Stimulated activated CD4-positive, alpha-beta T cell treated with anti-CD3 and anti-CD28 coated beads, TNF-alpha, amount 100 ng/mL, for 4 hours (primary cell): ENCODE data around the gene ONECUT2.

Experiments used
- DNase-seq, 3 experiments: peaks; one replicate each; pipeline ENCODE4 v3.0.0-alpha.2; 2020; ENCODE audit warnings: low read depth in 3 of 3

The ONECUT2 gene

DNA sequence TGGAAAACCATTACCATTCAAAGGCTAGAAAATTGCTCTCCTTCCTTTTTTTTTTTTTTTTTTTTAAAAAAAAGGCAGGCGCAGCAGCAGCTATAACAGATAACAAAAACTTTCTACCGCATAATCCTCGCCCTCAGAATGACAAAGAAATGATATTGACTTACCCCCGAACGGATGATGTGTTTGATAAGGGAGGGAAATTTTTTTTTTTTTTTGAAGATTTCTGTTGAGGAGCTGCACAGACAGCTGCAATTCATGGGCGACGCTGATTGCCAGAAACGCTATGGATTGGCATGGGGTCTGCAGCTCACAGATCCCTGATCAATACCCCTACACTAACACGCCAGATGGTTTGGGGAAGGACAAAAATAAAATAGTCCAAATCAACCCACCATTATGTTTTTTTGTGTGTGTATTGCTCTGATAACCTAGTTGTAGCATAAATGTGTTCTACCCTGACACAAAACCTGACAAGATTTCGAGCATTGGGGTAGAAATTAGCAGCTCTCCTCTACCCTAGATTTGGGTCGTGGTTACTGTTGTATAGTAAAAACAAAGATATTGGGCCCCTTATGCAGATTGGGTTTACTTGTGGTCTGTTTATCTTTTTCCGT is 3.6 kb upstream of the ONECUT2 start:
- DNase-seq = no peak

DNA sequence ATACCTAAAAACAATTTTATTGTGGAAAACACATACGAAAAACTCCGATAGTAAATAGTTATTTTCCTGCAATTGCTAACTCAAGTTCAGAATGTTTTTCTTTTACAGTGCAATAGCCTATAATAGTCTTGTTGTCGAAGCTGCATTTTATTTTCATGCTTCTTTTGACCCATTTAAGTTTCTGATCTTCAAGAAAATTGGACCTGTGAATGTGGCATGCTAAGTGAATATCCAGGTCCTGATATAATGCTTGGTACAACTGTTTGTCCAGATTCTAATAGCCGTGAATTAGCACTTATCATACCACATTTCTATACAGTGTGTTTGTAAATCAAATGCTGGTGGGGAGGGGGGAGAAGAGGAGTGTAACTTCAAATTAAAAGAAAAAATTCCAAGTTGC is 3.0 kb upstream of the ONECUT2 start:
- no peak for DNase-seq

DNA sequence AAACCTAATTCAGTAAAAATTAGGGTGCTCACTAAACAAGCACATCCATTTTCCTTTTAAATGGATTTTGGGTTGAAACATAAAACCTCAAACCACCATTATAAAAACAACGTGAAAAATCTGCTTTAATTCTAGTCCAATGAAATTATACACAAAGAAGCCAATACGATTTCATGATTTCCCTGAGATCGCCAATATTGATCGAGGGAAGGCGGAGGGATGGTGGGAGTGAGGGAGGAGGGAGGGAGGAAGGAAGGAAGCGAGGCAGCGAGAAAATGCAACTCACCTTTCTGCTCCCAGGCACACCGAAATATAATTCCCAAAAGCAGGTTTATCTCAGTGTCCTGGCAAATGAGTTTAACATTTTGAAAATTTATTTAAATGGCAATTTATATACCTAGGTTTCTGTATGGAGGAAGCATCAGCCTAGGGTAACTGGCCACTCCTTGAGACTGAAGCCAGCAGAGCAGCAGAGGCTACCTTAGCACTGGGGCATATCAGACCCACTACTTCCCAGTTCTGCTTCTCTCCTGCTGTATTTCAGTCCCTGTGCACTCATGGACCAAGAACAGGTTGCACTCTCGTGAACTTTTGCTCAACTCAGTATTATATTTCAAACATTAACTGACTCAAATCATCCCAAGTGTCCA is 2.3 kb upstream of the ONECUT2 start:
- DNase-seq = no peak

DNA sequence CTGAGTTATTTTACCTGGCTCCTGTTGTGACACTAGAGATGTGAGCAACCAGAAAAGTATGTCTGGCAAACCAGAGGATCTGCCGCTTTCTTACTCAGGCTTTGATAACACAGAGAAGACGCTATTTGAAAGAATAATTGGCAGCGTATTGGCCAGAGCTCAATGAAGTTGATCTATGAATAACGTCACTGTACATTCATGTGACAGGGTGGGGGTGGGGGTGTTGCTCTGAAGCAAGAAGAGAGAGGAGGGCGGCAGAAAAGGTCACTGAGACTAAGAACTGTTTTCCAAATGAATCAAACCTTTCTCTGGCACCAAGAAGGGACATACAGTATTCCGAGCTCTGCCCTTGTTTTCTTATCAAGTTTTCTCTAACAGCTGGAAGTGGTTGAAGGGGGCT is 1.7 kb upstream of the ONECUT2 start:
- no peak for DNase-seq

DNA sequence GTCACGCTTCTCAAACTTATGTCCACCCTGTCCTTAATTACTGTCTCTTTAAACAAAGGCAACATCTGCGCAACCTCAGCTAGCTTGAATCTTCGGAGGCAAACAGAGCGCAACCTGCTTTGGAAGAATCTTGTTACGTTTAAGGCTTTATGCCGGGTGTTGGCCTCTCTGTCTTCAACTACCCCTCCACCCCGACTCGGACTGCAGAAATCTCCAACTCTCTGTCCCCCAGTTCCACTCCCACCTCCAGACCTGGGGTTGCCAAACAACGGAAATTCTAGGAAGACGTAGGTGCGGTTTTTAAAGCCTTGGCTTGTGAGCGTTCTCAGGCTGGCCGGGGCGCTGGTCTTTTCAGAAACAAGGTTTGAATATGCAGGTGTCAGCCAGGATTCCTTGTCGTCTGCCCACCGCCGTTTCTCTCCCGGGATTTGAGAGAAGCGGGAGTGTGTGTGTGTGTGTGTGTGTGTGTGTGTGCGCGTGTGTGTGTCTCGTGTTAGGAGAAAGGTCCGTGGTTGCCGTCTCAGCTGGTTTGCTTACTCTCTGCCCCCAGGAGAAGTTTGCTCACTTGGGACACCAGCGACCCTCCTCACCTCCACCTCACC is 1.1 kb upstream of the ONECUT2 start:
- DNase-seq = no peak

DNA sequence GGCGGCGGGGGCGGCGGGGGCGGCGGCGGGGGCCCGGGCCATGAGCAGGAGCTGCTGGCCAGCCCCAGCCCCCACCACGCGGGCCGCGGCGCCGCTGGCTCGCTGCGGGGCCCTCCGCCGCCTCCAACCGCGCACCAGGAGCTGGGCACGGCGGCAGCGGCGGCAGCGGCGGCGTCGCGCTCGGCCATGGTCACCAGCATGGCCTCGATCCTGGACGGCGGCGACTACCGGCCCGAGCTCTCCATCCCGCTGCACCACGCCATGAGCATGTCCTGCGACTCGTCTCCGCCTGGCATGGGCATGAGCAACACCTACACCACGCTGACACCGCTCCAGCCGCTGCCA is 644 bp downstream of the ONECUT2 start:
- no peak for DNase-seq

DNA sequence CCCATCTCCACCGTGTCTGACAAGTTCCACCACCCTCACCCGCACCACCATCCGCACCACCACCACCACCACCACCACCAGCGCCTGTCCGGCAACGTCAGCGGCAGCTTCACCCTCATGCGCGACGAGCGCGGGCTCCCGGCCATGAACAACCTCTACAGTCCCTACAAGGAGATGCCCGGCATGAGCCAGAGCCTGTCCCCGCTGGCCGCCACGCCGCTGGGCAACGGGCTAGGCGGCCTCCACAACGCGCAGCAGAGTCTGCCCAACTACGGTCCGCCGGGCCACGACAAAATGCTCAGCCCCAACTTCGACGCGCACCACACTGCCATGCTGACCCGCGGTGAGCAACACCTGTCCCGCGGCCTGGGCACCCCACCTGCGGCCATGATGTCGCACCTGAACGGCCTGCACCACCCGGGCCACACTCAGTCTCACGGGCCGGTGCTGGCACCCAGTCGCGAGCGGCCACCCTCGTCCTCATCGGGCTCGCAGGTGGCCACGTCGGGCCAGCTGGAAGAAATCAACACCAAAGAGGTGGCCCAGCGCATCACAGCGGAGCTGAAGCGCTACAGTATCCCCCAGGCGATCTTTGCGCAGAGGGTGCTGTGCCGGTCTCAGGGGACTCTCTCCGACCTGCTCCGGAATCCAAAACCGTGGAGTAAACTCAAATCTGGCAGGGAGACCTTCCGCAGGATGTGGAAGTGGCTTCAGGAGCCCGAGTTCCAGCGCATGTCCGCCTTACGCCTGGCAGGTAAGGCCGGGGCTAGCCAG is 1.2 kb downstream of the ONECUT2 start:
- DNase-seq = no peak

DNA sequence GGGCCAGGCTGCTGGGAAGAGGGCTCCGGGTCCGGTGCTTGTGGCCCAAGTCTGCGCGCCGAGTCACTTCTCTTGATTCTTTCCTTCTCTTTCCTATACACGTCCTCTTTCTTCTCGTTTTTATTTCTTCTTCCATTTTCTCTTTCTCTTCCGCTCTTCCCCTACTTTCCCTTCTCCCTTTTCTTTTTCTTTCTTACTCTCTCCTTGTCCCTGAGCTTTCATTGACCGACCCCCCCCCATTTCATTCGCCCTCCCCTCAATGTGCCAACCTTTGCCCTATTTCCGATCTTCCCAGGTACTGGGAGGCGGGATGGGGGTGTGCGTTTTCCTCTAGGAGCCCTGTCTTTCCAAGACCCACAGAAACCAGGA is 1.8 kb downstream of the ONECUT2 start:
- DNase-seq = no peak

DNA sequence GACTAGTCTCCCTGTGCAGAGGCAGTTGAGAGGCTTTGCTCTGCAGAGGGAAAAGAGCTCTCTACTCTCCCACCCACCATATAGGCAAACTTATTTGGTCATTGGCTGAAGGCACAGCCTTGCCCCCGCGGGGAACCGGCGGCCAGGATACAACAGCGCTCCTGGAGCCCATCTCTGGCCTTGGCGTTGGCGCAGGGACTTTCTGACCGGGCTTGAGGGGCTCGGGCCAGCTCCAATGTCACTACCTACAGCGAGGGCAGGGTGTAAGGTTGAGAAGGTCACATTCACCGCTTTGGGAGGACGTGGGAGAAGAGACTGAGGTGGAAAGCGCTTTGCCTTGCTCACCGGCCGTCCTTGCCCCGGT is 2.2 kb downstream of the ONECUT2 start:
- no peak for DNase-seq

DNA sequence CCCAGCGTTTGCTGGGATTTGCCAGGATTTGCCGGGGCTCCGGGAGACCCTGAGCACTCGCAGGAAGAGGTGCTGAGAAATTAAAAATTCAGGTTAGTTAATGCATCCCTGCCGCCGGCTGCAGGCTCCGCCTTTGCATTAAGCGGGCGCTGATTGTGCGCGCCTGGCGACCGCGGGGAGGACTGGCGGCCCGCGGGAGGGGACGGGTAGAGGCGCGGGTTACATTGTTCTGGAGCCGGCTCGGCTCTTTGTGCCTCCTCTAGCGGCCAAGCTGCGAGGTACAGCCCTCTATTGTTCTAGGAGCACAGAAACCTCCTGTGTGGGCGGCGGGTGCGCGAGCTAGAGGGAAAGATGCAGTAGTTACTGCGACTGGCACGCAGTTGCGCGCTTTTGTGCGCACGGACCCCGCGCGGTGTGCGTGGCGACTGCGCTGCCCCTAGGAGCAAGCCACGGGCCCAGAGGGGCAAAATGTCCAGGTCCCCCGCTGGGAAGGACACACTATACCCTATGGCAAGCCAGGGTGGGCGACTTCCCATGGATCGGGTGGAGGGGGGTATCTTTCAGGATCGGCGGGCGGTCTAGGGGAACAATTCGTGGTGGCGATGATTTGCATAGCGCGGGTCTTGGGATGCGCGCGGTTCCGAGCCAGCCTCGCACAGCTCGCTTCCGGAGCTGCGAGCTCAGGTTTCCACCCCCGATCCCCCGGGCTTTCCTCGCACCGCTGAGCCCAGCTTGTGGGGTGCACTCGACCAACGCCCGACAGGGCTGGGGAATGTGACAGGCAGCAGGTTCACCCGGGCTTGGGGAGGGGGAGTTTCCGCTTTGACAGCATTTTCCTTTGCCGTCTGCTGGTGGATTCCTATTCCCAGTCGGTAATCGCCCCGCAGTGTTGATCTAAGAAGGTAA is 2.8 kb downstream of the ONECUT2 start:
- DNase-seq = no peak

DNA sequence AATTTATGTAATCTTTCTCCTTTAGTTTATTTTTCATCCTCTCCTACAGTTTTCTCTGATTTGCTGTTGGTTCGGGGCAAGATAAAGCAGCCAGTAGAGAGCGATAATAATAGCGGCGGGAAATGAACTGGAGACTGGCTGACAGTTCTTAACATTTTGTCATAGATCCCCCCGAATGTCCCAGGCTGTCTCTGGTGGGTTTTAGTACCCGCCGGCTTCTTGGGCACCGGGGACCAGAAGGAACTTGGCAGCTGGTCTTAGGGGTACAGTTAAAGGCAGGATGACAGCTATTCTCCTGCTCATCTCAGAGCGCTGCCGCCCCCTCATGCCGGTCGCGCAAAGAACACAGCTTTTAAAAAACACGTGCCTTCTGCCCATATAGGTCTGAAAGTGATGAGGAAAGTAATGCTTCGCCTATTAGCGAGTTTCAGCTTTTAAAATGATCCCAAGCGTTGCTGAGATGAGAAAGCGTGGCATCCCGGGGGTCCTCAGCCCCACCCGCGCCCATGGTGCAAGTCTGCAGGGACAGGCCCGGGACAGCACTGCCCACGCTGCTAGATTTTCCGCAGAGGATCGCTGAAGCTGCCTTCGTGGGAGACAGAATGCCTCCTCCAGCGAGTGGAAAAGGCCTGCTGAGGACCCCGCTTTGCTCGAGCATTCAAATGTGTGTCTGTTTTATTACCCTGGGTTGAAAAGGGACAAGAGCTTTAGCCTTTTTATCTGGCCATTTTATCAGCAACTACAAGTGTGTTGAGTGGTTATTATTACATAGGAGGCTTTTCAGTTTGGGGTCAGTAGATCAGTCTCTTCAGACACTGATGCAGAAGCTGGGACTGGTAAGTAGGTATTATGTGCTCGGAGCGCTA is 3.8 kb downstream of the ONECUT2 start:
- DNase-seq = no peak

DNA sequence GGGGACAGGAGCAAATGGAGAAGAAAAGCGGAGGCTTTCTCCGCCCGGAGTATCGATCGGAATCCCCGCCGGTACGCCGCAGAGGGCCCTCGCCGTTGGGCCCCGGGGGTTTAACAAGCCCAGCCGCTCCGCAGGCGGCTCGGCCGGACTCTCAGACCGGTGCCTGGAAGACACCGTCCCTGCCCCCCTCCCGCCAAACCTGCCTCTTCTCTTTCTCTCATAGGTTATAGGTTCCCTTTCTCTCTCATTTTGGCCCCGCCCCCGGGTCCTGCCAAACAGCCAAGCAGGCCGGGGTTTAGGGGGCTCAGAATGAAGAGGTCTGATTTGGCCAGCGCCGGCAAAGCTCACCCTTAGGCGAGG is 4.4 kb downstream of the ONECUT2 start:
- DNase-seq = no peak

DNA sequence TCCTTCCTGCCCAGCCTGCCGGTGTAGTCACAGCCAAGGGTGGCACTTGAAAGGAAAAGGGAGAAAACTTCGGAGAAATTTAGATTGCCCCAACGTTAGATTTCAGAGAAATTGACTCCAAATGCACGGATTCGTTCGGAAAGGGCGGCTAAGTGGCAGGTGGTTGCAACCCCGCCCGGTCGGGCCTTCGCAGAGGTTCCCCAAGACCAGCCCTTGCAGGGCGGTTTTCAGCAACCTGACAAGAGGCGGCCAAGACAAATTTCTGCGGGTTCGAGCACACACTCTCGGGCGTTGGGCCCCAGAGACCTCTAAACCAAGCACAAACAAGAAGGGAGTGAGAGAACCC is 4.8 kb downstream of the ONECUT2 start:
- no peak for DNase-seq

DNA sequence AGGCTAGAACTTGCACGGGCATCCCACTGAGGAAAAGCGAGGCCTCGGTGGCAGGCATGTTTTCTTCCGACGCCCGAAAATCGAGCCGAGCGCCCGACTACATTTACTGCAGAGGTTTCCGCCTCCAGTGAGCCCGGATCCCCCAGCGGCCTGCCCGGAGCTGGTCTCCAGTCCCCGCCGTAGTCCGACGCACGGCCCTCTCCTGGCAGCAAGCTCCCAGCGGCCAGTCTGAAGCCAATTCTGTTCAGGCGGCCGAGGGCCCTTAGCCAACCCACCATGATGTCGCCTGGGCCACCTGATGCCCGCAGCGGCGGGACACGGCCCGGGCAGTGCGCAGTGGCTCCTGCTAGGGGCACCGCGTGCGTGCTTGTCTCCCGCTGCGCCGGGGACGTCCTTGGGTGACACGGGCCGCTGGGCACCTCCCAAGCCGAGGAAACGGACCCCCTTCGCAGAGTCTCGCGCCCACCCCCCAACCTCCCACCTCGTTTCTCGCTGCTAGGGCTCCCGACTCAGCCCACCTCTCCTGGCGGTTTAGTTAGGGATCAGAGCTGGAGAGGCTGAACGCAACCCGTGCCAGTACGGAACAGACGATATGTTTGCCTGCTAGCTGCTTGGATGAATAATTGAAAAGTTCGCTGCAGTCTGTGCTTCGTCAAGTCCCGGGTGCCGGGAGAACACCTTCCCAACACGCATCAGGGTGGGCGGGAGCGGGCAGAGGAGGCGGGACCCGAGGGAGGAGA is 5.3 kb downstream of the ONECUT2 start:
- no peak for DNase-seq

DNA sequence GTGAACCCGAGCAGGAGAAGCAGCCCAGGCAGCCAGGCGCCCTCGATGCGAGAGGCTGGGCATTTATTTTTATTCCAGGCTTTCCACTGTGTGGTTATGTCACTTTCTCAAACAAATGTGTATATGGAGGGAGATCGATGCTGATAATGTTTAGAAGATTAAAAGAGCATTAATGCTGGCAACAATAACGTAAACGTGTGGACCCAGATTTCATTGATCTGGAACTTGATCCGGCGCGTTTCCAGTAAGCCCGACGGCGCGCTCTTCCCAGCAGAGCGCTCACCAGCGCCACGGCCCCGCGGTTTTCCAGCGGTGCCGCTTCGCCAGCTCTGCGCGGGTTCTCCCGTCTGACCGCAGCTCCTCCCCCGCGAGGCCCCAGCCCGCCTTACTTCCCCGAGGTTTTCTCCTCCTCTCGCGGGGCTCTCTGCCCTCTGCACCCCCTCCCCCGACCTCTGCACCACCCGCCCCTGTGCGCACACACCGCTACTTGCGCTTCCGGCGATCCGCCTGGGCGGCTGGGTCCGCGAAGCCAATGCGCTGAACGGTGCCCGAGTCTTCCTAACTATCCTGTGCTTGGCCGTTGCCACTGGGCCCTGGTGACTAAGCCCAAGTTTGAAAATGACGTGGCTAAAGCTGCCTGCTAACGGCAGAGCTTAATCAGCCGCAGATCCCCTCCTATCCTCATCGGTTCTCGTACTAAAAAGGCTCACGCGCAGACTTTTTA is 6.1 kb downstream of the ONECUT2 start:
- DNase-seq = no peak

DNA sequence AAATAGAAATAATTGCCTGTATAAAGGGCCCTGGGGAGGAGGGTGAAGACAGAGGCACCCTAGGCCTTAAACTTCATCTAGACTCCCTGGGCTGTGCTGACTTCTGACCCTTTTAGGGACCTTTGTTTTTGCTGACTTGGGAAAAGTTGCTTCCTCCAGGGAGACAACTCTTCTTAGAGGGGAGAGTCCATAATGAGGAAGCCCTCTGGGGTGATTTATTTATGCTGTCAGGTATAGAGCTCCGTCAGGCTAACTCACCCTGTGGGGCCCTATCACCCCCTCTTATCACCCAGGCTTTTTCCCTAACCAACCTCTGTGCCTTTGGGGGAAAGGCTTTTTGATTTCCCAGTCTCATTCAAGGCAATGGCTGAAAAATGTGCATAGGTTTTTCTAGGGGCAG is 8.1 kb downstream of the ONECUT2 start:
- no peak for DNase-seq

DNA sequence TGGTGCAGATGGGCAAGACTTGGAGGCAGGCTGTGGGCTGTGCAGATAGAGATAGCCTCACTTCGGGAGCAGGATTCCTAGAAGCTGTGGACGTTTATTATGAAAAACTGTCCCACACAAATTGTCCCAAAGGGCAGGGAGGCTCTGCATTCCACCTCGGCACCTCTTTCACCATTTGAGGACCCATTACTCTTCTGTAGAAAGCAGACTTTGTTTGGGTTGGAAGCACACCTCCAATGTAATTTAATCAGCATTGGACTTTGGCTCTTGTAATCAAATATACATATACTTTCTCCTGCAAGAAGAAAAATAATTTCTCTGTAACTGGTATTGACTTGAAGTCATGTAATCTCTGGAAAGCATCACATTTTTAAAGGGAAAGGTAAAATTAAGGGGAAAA is 8.5 kb downstream of the ONECUT2 start:
- DNase-seq = no peak

DNA sequence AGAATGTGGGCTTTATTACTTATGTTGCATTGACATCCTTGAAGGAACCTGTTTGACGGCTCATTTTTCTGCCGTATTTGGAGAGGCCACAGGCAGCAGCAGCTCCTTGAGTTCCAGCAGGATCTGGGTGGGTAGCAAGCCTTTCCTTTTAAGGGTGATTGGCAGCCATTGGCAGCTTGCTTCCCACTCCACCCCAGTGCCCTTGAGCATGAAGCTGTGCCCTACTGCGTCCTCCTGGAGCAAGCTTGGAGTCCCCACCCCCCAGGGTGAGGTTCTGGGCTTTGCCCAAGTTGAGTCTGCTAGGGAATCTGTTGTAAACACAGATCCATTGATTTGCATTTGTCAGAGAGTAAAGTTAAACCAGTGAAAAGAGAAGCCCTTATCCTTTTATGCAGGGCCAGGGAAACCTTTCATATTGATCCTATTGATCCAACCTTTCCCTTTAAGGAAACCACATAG is 9.2 kb downstream of the ONECUT2 start:
- DNase-seq = no peak

DNA sequence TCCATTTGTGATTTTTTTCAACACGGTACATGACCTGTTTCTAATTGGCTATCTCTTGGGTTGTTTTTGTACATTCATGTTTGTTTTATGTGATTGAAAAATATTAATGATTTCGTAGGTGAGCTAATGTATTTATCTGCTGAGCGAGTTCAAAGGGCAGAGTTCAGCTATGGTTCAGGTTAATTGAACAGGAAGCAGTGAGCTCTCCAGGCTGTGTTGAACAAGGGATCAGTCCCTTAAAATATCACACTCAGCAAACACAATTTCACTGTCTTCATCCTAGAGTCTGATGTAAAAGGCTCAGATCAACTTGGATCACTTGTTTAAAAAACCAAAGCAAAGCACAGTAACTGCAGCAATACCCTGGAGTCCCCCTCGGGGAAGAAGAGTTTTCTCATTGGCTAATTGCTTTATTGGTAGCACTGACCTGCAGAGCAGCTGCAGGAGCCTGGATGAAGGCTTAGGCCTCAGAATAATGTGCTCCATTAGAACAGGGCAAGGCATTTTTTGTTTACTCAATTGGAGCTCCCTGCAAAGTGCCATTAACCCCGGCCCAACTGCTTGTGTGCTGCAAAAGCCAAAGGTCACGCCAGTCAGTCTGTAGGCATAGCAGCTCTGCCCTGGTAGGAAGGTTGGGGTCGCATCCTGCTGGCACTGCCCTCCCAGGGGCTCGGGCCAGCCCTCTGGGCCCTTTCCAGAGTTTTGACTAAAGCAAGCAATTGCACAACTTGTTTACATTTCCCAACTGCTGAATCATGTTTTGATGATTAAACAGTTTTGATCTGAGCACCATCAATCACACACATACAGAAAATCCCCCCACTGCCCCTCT is 10.5 kb downstream of the ONECUT2 start:
- DNase-seq = no peak
